ENCODE data around the gene GRIP2.

DNA sequence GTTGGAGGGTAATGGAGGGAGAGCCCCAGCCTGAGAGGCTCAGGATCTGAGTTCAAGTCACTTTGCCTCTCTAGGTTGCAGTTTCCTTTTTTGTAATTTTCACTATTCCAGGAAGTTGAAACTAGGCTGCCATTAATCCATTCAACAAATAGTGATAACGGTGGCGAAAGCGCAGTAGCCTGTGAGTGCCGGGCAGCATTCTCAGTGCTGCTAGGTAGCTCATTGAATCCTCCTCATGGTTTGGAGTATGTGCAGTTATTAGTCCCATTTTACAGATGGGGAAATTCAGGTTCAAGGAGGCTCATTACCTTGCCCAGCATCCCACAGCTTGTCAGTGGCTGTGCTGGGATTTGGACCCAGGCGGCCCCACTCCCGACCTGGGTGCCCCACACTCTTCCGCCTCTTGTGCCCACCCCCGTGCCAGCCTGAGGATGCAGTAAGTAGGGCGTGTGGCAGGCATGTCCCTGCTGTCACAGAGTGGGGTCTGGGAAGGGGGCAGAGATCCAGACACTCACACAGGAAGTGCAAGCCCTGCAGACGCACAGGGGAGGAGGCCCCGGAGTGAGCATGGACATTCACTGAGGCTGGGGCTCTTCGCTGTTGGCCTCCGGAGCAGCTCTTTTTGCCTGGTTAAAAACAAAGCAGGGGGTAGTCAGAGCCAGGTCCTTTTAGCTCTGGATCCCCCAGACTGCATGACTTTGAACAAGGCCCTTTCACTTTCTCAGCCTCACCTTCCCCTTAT lies 79.0 kb downstream of the GRIP2 start:
- TF ChIP-seq, protein P1, sequence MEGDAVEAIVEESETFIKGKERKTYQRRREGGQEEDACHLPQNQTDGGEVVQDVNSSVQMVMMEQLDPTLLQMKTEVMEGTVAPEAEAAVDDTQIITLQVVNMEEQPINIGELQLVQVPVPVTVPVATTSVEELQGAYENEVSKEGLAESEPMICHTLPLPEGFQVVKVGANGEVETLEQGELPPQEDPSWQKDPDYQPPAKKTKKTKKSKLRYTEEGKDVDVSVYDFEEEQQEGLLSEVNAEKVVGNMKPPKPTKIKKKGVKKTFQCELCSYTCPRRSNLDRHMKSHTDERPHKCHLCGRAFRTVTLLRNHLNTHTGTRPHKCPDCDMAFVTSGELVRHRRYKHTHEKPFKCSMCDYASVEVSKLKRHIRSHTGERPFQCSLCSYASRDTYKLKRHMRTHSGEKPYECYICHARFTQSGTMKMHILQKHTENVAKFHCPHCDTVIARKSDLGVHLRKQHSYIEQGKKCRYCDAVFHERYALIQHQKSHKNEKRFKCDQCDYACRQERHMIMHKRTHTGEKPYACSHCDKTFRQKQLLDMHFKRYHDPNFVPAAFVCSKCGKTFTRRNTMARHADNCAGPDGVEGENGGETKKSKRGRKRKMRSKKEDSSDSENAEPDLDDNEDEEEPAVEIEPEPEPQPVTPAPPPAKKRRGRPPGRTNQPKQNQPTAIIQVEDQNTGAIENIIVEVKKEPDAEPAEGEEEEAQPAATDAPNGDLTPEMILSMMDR (IDR thresholded peaks at IDR 0.05; ENCODE audit: insufficient read depth, low read length, poor library complexity, severe bottlenecking), result no peak
- TF ChIP-seq EZH2phosphoT487 (conservative IDR thresholded peaks at IDR 0.05; ENCODE audit: low read length), result no peak

Measured in SU-DHL-6 (cell line).